Pancreas (tissue), 10 donors: ENCODE results near the gene BLOC1S5. TPM values are rescaled to one million over a fixed set of nuclear protein-coding genes. Genes with fewer than 3 reads are reported as not detected.
A peak's percentile ranks its signal among the peaks of the same experiment; 100 is the strongest.

Experiments
- ATAC-seq, 4 donors: fragments of 200-7000 bp; cut with Tn5 transposase; one replicate each; pipeline versions ENCODE4 v1.8.0 to v1.9.1; 2020; ENCODE audit warnings: mild to moderate bottlenecking in 4 of 4, moderate library complexity in 4 of 4
- DNase-seq, 6 donors: peaks; one replicate each; pipeline ENCODE4 v3.0.0-alpha.2; 2020
- FAIRE-seq: peaks from 2 replicates; lab custom pipeline; 2012; peaks lifted over from hg19 to GRCh38; lab: Jason Lieb, UNC
- H3K27ac ChIP-seq, 4 donors: fragments of 200-600 bp; sonication (generic); 1 replicate in 3 of 4; 2 replicates in 1 of 4; pipeline versions ENCODE4 v1.5.0 to v1.8.0; 2020
- H3K27me3 ChIP-seq, 4 donors: fragments of 200-600 bp; one replicate each; pipeline ENCODE4 v1.8.0; 2021
- H3K36me3 ChIP-seq, 3 donors: fragments of 200-600 bp; sonication (generic) in 1 of 3; one replicate each; pipeline versions ENCODE4 v1.5.0 to v1.8.0; 2020 to 2021
- H3K4me1 ChIP-seq, 3 donors: fragments of 200-600 bp; one replicate each; pipeline ENCODE4 v1.8.0; 2021
- H3K4me3 ChIP-seq, 4 donors: fragments of 200-600 bp; sonication (generic) in 2 of 4; one replicate each; pipeline versions ENCODE4 v1.5.0 to v1.8.0; 2020 to 2021
- H3K9me3 ChIP-seq, 4 donors: fragments of 200-600 bp; one replicate each; pipeline ENCODE4 v1.8.0; 2021
- CTCF ChIP-seq, 4 donors: fragments of 200-600 bp; sonication (generic) in 3 of 4; IDR thresholded peaks; one replicate each; pipeline versions ENCODE4 v1.5.0 to v1.8.0; 2021; ENCODE audit warnings: antibody characterized with exemption in 4 of 4
- WGBS, 2 donors: extraction: QIAGEN DNeasy Blood & Tissue Kit; methylation state at CpG; one replicate each; pipeline ENCODE4 v1.1.7; 2013; 5-methylcytosine and 5-hydroxymethylcytosine counted together
- intact Hi-C, 3 donors: fragments of 100-400 bp; cut with DNase I; formaldehyde crosslinking; loops; one replicate each; pipeline versions ENCODE4 v1.11.1 to v1.14.2; 2022
- polyA plus RNA-seq, 2 donors: library from polyadenylated mRNA; stranded (reverse); fragments of 200-250 nt; gene quantifications; one replicate each; pipeline ENCODE4 v1.2.3, GENCODE V29; 2013
- total RNA-seq, 6 donors: library from RNA; stranded (reverse); fragmentation: NEBNext Ultra II Directional in 4 of 6; extraction: Animal tissue kit (Norgen Biotek cat#: 25700) in 4 of 6; gene quantifications; one replicate each; pipeline versions ENCODE4 v1.2.1 to v1.2.4, GENCODE V29; 2021 to 2023
- donor health status: healthy with polysubstance abuse.
- donor health status: DM: no; HTN: no; CAD: no; lungs with moderate emphysema.
- donor health status: DM: no; HTN: no; CAD: no.
- donor health status: control.
- donor health status: control.
- donor health status: Bipolar disorder and iron deficiency.
- donor health status: DM: yes; HTN: yes; CAD: no.
- donor health status: DM: no; HTN: no; CAD: no.
- donor health status: DM: no; HTN: no; CAD: no.
- donor health status: DM: yes; HTN: yes; CAD: no.

BLOC1S5 gene
- total RNA-seq, result 1 to 10 TPM; 3.2 to 9.0 (median 5.3) TPM
- polyA plus RNA-seq, result 1 to 10 TPM; 2.6 to 4.8 TPM

- Histone ChIP-seq H3K36me3 (no peaks in the 10 kb centered on the region), H3K27me3 (no peaks in the 10 kb centered on the region), H3K4me3 (peak within 1 kb of the TSS; percentile 69 to 88 (median 71)), H3K9me3 (no peaks in the 10 kb centered on the region), H3K27ac (peak within 1 kb of the TSS; percentile 49 to 84 (median 78)), H3K4me1 (peaks cover 0 to 7% (median 5%) of the 10 kb centered on the region in 3 donors)
- ATAC-seq, result peak; percentile 96 to 99 (median 99)
- intact Hi-C loops, result no loop called here
- FAIRE-seq, result peak; percentile 20
- DNase-seq, result peak; percentile 94 to 98 (median 96)
- WGBS, 2 donors, result 1% methylated on average over 58 to 64 of the region's 64 CpGs
- TF ChIP-seq CTCF (IDR thresholded peaks at IDR 0.05), result no peak
Measured at GRCh38 chr6:8063761-8064637, at the start of gene BLOC1S5. Gene BLOC1S5 (minus strand): TSS chr6:8064389. CDS start chr6:8064376, 13 bp downstream.

GRCh38 chr6:8113131-8113654 is 49.0 kb upstream of the BLOC1S5 start:
- no peak for FAIRE-seq

GRCh38 chr6:8110725-8111124 is 46.5 kb upstream of the BLOC1S5 start:
- WGBS, 2 donors, result 73 to 76% methylated on average over 1 of the region's 1 CpG
- Histone ChIP-seq H3K4me3 (no peak overlapping the region), H3K27ac (no peak overlapping the region), H3K9me3 (no peaks in the 10 kb centered on the region), H3K36me3 (no peaks in the 10 kb centered on the region), H3K27me3 (no peaks in the 10 kb centered on the region), H3K4me1 (no peaks in the 10 kb centered on the region)
- intact Hi-C loops, result no loop called here
- no peak for TF ChIP-seq CTCF (IDR thresholded peaks at IDR 0.05)
- ATAC-seq, result no peak
- FAIRE-seq, result no peak
- no peak for DNase-seq

More at GRCh38 chr6:8113131-8113654, 49.0 kb upstream of the BLOC1S5 start:
- ATAC-seq, result no peak
- H3K4me1 ChIP-seq, result no peaks in the 10 kb centered on the region
- no peak for TF ChIP-seq CTCF (IDR thresholded peaks at IDR 0.05)
- no peak overlapping the region for H3K4me3 ChIP-seq
- intact Hi-C loops, result no loop called here
- no peak overlapping the region for H3K27ac ChIP-seq
- 43 to 64% methylated on average over 4 of the region's 4 CpGs for WGBS, 2 donors
- H3K27me3 ChIP-seq, result no peaks in the 10 kb centered on the region
- H3K36me3 ChIP-seq, result no peaks in the 10 kb centered on the region
- no peaks in the 10 kb centered on the region for H3K9me3 ChIP-seq
- DNase-seq, result no peak

GRCh38 chr6:8110117-8110721 is 46.0 kb upstream of the BLOC1S5 start:
- no peaks in the 10 kb centered on the region for H3K9me3 ChIP-seq
- no peak overlapping the region for H3K4me3 ChIP-seq
- no peak overlapping the region for H3K27ac ChIP-seq
- TF ChIP-seq CTCF (IDR thresholded peaks at IDR 0.05), result no peak
- DNase-seq, result no peak
- H3K27me3 ChIP-seq, result no peaks in the 10 kb centered on the region
- ATAC-seq, result no peak
- no peaks in the 10 kb centered on the region for H3K4me1 ChIP-seq
- no peak for FAIRE-seq
- WGBS, 2 donors, result 77 to 78% methylated on average over 4 of the region's 4 CpGs
- H3K36me3 ChIP-seq, result no peaks in the 10 kb centered on the region
- intact Hi-C loops, result no loop called here
